GM10266 (cell line): ENCODE results near the gene RAB5IF.

Source experiments
- DNase-seq: peaks from one replicate; pipeline ENCODE4 v3.0.0; 2012; ENCODE audit errors: extremely low spot score
- CTCF ChIP-seq: IDR thresholded peaks from 2 replicates; pipeline ENCODE4 v1.5.1; 2012; ENCODE audit warnings: mild to moderate bottlenecking, low read depth; ENCODE audit not compliant: control insufficient read depth, insufficient read depth; ENCODE audit errors: missing control alignments

The RAB5IF gene

GRCh38 chr20:36623444-36623843 is 17.9 kb downstream of the RAB5IF start:
- no peak for TF ChIP-seq CTCF
- DNase-seq: no peak

GRCh38 chr20:36624068-36624943 is 18.7 kb downstream of the RAB5IF start:
- no peak for DNase-seq
- TF ChIP-seq CTCF: no peak

- no peak for TF ChIP-seq CTCF
- DNase-seq: no peak
These were observed 19.4 kb downstream of the RAB5IF start for GRCh38 chr20:36624944-36625324.

GRCh38 chr20:36628076-36628475 is 22.5 kb downstream of the RAB5IF start:
- no peak for DNase-seq
- TF ChIP-seq CTCF: no peak

GRCh38 chr20:36629719-36630681 is 24.4 kb downstream of the RAB5IF start:
- peak; percentile 51 for DNase-seq
- TF ChIP-seq CTCF: no peak

GRCh38 chr20:36631646-36632045 is 26.1 kb downstream of the RAB5IF start:
- no peak for TF ChIP-seq CTCF
- no peak for DNase-seq
